ENCODE results near the gene CARMIL3.

DNA sequence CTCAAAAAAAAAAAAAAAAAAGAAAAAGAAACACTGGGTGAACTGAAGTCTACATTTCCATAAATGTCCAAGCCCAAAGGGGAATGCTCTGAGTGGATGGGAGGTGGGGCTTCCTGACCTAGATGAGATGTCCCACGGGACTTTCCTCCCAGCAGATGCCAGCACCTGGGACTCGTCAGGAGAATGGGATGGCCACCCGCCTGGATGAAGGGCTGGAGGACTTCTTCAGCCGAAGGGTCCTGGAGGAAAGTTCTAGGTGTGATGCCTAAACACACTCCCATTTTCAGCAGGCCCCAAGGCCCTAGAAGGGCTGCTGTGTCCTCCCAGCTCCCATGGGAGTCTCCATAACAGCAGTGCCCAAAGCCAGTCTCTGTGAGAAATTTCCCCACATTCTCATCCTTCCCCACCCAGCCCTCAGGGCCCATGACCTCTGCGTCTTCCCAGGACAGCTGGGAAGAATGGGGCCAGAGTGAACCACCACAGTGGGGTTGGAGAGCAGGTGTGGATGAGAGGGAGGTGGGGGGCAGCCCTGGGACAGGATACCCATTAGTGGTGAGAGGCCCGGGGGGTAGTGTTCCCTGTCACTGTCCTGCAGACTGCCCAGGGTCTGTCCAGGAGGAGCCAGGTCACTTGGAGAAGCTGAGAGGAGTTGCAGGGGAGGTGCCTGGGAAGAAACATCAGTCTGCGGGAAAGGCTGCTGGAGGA lies 12.4 kb downstream of the CARMIL3 start:
- TF ChIP-seq POLR2A (IDR thresholded peaks at IDR 0.05) (no peak), EP300 (IDR thresholded peaks at IDR 0.05) (no peak)
- TF ChIP-seq, protein P1, sequence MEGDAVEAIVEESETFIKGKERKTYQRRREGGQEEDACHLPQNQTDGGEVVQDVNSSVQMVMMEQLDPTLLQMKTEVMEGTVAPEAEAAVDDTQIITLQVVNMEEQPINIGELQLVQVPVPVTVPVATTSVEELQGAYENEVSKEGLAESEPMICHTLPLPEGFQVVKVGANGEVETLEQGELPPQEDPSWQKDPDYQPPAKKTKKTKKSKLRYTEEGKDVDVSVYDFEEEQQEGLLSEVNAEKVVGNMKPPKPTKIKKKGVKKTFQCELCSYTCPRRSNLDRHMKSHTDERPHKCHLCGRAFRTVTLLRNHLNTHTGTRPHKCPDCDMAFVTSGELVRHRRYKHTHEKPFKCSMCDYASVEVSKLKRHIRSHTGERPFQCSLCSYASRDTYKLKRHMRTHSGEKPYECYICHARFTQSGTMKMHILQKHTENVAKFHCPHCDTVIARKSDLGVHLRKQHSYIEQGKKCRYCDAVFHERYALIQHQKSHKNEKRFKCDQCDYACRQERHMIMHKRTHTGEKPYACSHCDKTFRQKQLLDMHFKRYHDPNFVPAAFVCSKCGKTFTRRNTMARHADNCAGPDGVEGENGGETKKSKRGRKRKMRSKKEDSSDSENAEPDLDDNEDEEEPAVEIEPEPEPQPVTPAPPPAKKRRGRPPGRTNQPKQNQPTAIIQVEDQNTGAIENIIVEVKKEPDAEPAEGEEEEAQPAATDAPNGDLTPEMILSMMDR (IDR thresholded peaks at IDR 0.05): no peak
